ENCODE measurements around the gene PTPN6. TPM values are rescaled to one million over a fixed set of nuclear protein-coding genes. Genes with fewer than 3 reads are reported as not detected.

PTPN6 gene
- total RNA-seq, 1 experiment from 2014 or later, result 13.7 TPM

DNA sequence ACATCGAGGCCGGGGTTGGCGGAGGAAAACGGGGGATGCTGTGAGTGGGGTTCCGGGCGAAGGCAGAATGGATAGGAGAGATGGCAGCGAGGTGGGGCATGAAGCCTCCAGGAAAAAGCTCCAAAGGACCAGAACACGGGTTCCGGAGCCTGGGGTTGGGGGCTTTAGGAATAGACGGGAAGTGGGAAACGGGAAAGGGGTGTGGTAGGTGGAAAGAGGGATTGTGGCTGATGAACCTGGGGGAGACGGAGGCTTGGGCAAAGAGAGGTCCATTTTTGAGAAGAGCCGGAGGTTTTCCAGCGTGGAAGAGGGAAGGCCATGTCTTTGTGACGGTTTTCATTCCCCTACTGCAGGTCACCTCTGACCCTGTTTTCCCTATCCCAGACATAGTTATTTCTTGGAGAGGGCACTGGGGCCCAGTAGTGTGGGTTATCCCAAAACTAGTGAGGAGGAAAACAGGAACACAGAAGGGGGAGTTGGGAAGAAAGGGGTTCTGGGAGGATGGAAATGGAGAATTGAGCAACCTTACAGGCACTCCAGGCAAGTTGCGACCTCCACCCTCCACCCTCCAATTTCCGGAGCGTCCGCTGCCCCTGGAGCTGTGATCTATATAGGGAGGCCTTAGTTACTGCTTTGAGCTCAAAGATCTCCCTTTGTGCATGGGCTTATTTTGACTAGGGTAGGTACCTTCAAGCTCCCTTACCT, 22.3 kb upstream of the PTPN6 start:
- H3K36me3 ChIP-seq (ENCODE audit: control insufficient read depth, insufficient read depth, low read length), result no peaks in the 10 kb centered on the region; the same call in none of the 2 replicates
- intact Hi-C loops (cut with micrococcal nuclease; ENCODE audit: unreplicated experiment) (no loop called here), in situ Hi-C loops (cut with HindIII; ENCODE audit: low pct_unique_long_range_greater_than_20kb, low sequenced_read_pairs) (no loop called here)
- no peak for ATAC-seq
- ChIA-PET CTCF (interaction anchor here (0.6 kb wide), 1 partner anchor 58 kb away, joined by 4 read pairs; no protein-coding TSS in a partner anchor), POLR2A (no interaction called here)
- peaks cover 49% of the 10 kb centered on the region for H3K4me1 ChIP-seq (ENCODE audit: control insufficient read depth, insufficient read depth, low read length)
- TF ChIP-seq REST (IDR thresholded peaks at IDR 0.05; ENCODE audit: insufficient read depth in 1 of 2, low read depth in 2 of 2, low read length in 1 of 2), result no peak
- TF ChIP-seq POLR2AphosphoS5 (IDR thresholded peaks at IDR 0.05; ENCODE audit: low read depth, low read length), result 0 out of 2 replicates have a peak, but pooled peaks have one; percentile 16
- H3K27ac ChIP-seq (ENCODE audit: low read length), result peak overlapping the region; percentile 95
- TSS peak; percentile 62 for BruUV-seq (replicated peaks)
- peak overlapping the region; percentile 73 to 83 for H3K4me3 ChIP-seq (ENCODE audit: low read depth in 2 of 2, low read length in 2 of 2)
- no peak for DNase-seq (ENCODE audit: low read depth, low spot score)
- no peaks in the 10 kb centered on the region for H3K9me3 ChIP-seq (ENCODE audit: control insufficient read depth, insufficient read depth, low read depth, low read length)
- no peaks in the 10 kb centered on the region for H3K27me3 ChIP-seq (ENCODE audit: control insufficient read depth, insufficient read depth, low read length)

DNA sequence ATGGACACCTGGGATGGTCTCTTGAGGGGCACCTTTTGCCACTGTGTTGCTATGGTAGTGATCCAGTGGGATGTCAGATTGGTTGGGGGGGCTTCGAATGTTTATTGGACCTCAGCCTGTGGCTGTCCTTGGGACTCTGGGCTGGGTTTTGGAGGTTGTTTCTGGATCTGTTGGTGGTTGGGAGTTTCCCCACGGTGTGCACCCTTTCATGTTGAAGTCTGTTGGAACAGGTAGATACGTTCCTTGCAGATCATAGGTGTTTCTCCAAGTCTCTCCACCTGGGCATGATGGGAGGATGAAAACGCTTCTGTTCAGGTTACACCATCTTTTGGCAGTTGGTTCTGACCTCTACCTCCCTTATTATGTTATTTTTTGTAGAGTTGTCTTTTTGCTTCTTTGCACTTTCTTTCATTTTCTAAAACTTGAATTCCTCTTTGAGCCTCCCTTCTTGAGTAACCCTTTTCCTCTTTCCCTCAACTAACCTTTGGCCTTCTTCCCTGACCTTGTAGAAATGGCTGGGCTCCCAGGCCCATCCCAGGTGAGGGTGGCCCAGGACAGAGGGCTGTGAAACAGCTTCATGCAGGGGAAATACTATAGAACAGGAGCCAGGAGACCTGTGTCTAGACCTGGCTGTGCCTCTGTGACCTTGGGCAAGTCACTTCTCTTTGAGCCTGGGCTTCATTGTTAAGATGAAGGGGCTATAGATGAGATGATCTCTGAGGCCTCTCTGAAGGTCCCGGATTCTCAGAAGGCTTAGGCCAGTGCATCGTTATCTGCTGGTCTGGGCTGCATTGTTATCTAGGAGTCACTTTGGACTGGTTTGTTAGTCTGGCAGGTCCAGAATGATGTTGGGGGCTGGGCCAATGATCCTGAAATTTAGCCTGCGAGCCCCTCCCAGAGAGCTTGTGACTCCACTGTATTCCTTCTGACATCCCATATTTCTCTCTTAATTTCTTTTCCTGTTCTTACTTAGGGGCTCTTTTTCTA, 21.4 kb upstream of the PTPN6 start:
- Histone ChIP-seq H3K27me3 (ENCODE audit: control insufficient read depth, insufficient read depth, low read length) (no peaks in the 10 kb centered on the region), H3K4me3 (ENCODE audit: low read depth in 2 of 2, low read length in 2 of 2) (peak overlapping the region; percentile 73 to 83), H3K36me3 (ENCODE audit: control insufficient read depth, insufficient read depth, low read length) (peaks cover 3% of the 10 kb centered on the region), H3K27ac (ENCODE audit: low read length) (peak overlapping the region; percentile 95), H3K9me3 (ENCODE audit: control insufficient read depth, insufficient read depth, low read depth, low read length) (no peaks in the 10 kb centered on the region), H3K4me1 (ENCODE audit: control insufficient read depth, insufficient read depth, low read length) (peaks cover 49% of the 10 kb centered on the region)
- in situ Hi-C loops (cut with HindIII; ENCODE audit: low pct_unique_long_range_greater_than_20kb, low sequenced_read_pairs), result no loop called here
- intact Hi-C loops (cut with micrococcal nuclease; ENCODE audit: unreplicated experiment), result no loop called here
- ChIA-PET POLR2A (interaction anchor here (0.5 kb wide), 1 partner anchor 59 kb away, joined by 3 read pairs; no protein-coding TSS in a partner anchor), CTCF (interaction anchor here (0.6 kb wide), 1 partner anchor 59 kb away, joined by 4 read pairs; no protein-coding TSS in a partner anchor)
- TF ChIP-seq TCF7L2 (IDR thresholded peaks at IDR 0.05; ENCODE audit: low read depth, low read length) (no peak), SIN3A (IDR thresholded peaks at IDR 0.05; ENCODE audit: borderline replicate concordance, insufficient read depth, low read depth, low read length) (no peak), POLR2AphosphoS5 (IDR thresholded peaks at IDR 0.05; ENCODE audit: low read depth, low read length) (no peak), REST (IDR thresholded peaks at IDR 0.05; ENCODE audit: insufficient read depth in 1 of 2, low read depth in 2 of 2, low read length in 1 of 2) (no peak)
- TF ChIP-seq, protein P1, sequence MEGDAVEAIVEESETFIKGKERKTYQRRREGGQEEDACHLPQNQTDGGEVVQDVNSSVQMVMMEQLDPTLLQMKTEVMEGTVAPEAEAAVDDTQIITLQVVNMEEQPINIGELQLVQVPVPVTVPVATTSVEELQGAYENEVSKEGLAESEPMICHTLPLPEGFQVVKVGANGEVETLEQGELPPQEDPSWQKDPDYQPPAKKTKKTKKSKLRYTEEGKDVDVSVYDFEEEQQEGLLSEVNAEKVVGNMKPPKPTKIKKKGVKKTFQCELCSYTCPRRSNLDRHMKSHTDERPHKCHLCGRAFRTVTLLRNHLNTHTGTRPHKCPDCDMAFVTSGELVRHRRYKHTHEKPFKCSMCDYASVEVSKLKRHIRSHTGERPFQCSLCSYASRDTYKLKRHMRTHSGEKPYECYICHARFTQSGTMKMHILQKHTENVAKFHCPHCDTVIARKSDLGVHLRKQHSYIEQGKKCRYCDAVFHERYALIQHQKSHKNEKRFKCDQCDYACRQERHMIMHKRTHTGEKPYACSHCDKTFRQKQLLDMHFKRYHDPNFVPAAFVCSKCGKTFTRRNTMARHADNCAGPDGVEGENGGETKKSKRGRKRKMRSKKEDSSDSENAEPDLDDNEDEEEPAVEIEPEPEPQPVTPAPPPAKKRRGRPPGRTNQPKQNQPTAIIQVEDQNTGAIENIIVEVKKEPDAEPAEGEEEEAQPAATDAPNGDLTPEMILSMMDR (IDR thresholded peaks at IDR 0.05), result no peak
- BruUV-seq (replicated peaks), result no TSS peak
- no peak for DNase-seq (ENCODE audit: low read depth, low spot score)
- ATAC-seq, result no peak

Measured in Panc1 (cell line).